GM12878 (cell line): Measurements from ENCODE around the gene SESTD1. TPM values are rescaled to one million over a fixed set of nuclear protein-coding genes. Genes with fewer than 3 reads are reported as not detected.

Source experiments
- ATAC-seq: fragments of 200-7000 bp; cut with Tn5 transposase; 3 replicates; pipeline ENCODE4 v1.9.1; 2020; ENCODE audit warnings: mild to moderate bottlenecking, moderate library complexity
- BruUV-seq: library from RNA; stranded (reverse); fragments of 400-500 nt; replicated peaks from 2 replicates; lab custom pipeline; 2021; lab: Mats Ljungman, UMichigan
- CTCF ChIA-PET: fragments of 300-600 bp; sonication (Branson Sonifier 250); formaldehyde crosslinking; extraction: SDS; loops from one replicate; lab custom pipeline; 2021; ENCODE audit warnings: inconsistent platforms; lab: Yijun Ruan, JAX
- POLR2A ChIA-PET: fragments of 350-600 bp; formaldehyde crosslinking; extraction: SDS; loops from one replicate; lab custom pipeline; 2021; ENCODE audit warnings: inconsistent platforms; lab: Charles Lee
- RAD21 ChIA-PET: fragments of 300-600 bp; sonication (Branson Sonifier 250); formaldehyde crosslinking; loops from one replicate; lab custom pipeline; 2023; ENCODE audit warnings: antibody characterized with exemption; ENCODE audit not compliant: unreplicated experiment; lab: Charles Lee
- SMC1A ChIA-PET: fragments of 300-600 bp; sonication (Branson Sonifier 250); formaldehyde crosslinking; loops from one replicate; lab custom pipeline; 2023; ENCODE audit not compliant: unreplicated experiment, uncharacterized antibody; lab: Charles Lee
- DNase-seq: peaks from one replicate; pipeline ENCODE4 v3.0.0-alpha.2; 2011; ENCODE audit warnings: low read depth, low spot score
- FAIRE-seq: peaks from 3 replicates; lab custom pipeline; 2011; peaks lifted over from hg19 to GRCh38; lab: Jason Lieb, UNC
- H2AFZ ChIP-seq: 2 replicates; pipeline ENCODE4 v1.6.0; 2011; ENCODE audit warnings: low read depth, low read length, control low read depth; ENCODE audit not compliant: control insufficient read depth
- H3K27ac ChIP-seq: 2 replicates; pipeline ENCODE4 v1.5.1; 2011; ENCODE audit warnings: control low read depth; ENCODE audit not compliant: control insufficient read depth, insufficient read depth
- H3K27me3 ChIP-seq, 2 experiments: replicated peaks in 1 of 2; 2 replicates each; pipeline versions ENCODE4 v1.6.0 to v1.6.1; 2011; ENCODE audit warnings: low read length in 1 of 2; ENCODE audit not compliant: control insufficient read depth in 2 of 2, insufficient read depth in 2 of 2
- H3K36me3 ChIP-seq, 2 experiments: 2 replicates each; pipeline ENCODE4 v1.5.1; 2011; ENCODE audit warnings: low read length in 1 of 2; ENCODE audit not compliant: control insufficient read depth in 2 of 2, insufficient read depth in 2 of 2
- H3K4me1 ChIP-seq: 2 replicates; pipeline ENCODE4 v1.6.1; 2011; ENCODE audit warnings: mild to moderate bottlenecking, low read length, moderate library complexity, mixed read lengths; ENCODE audit not compliant: control insufficient read depth, insufficient read depth
- H3K4me2 ChIP-seq: 2 replicates; pipeline ENCODE4 v1.6.0; 2011; ENCODE audit warnings: control low read depth; ENCODE audit not compliant: control insufficient read depth, insufficient read depth
- H3K4me3 ChIP-seq: fragments of 200-600 bp; sonication (generic); 2 replicates; pipeline ENCODE4 v1.5.1; 2016
- H3K79me2 ChIP-seq: 2 replicates; pipeline ENCODE4 v1.6.0; 2011; ENCODE audit warnings: low read length; ENCODE audit not compliant: control insufficient read depth, insufficient read depth
- H3K9ac ChIP-seq: 2 replicates; pipeline ENCODE4 v1.8.0; 2011; ENCODE audit warnings: low read length, control low read depth, mixed read lengths; ENCODE audit not compliant: control insufficient read depth, insufficient read depth
- H3K9me3 ChIP-seq: replicated peaks from 3 replicates; pipeline ENCODE4 v1.5.1; 2011; ENCODE audit warnings: mild to moderate bottlenecking, low read length; ENCODE audit not compliant: control insufficient read depth, insufficient read depth
- H4K20me1 ChIP-seq: 2 replicates; pipeline ENCODE4 v1.6.0; 2011; ENCODE audit not compliant: control insufficient read depth, insufficient read depth
- BHLHE40 ChIP-seq, 2 experiments: fragments of 450-650 bp in 1 of 2; IDR thresholded peaks; 2 replicates each; pipeline ENCODE4 v1.6.1; 2011 to 2017; ENCODE audit warnings: low read depth in 2 of 2, borderline replicate concordance in 1 of 2, improper control_type of control experiment in 1 of 2, low read length in 1 of 2, mild to moderate bottlenecking in 1 of 2
- CBFB ChIP-seq: IDR thresholded peaks from 2 replicates; pipeline ENCODE4 v1.6.1; 2016; ENCODE audit warnings: antibody characterized with exemption, low read depth
- CHD2 ChIP-seq: IDR thresholded peaks from 2 replicates; pipeline ENCODE4 v1.6.1; 2011; ENCODE audit warnings: low read depth, low read length, improper control_type of control experiment, borderline replicate concordance
- IKZF1 ChIP-seq: fragments of 450-650 bp; conservative IDR thresholded peaks from 2 replicates; pipeline ENCODE4 v1.6.1; 2017; ENCODE audit warnings: antibody characterized with exemption, mild to moderate bottlenecking
- IRF4 ChIP-seq: IDR thresholded peaks from 2 replicates; pipeline ENCODE4 v1.6.1; 2011; ENCODE audit warnings: low read depth, low read length
- JUNB ChIP-seq: IDR thresholded peaks from 2 replicates; pipeline ENCODE4 v1.6.1; 2016; ENCODE audit warnings: antibody characterized with exemption, mild to moderate bottlenecking
- SRF ChIP-seq, 2 experiments: IDR thresholded peaks; 2 replicates each; pipeline ENCODE4 v1.6.1; 2011; ENCODE audit warnings: low read depth in 2 of 2, low read length in 2 of 2, mild to moderate bottlenecking in 1 of 2, moderate library complexity in 1 of 2
- ZZZ3 ChIP-seq: IDR thresholded peaks from 2 replicates; pipeline ENCODE4 v1.6.1; 2011; ENCODE audit warnings: low read depth; ENCODE audit not compliant: control insufficient read depth, insufficient read length
- WGBS: methylation state at CpG from one replicate; pipeline ENCODE4 v1.1.6; 2016; ENCODE audit warnings: low lambda C conversion rate; ENCODE audit not compliant: insufficient replicate concordance, insufficient coverage; ENCODE audit errors: missing lambda C conversion rate; 5-methylcytosine and 5-hydroxymethylcytosine counted together
- in situ Hi-C: fragments of 300-500 bp; cut with MboI; formaldehyde crosslinking; loops from 9 replicates; pipeline ENCODE4 v1.14.3; 2018; ENCODE audit warnings: mixed read lengths
- intact Hi-C: fragments of 100-400 bp; cut with micrococcal nuclease; formaldehyde crosslinking; loops from one replicate; pipeline ENCODE4 v1.14.2; 2022; ENCODE audit not compliant: unreplicated experiment
- polyA plus RNA-seq, 11 experiments: library from polyadenylated mRNA; depleted of rRNA in 4 of 11; unstranded in 6 of 11; stranded (reverse) in 5 of 11; fragments of >200 nt; fragmentation: Nextera tagmentation in 4 of 11; fragmentation: Illumina TruSeq in 1 of 11; extraction: Ambion mirVana in 4 of 11; extraction: Trizol in 1 of 11; gene quantifications; 1 replicate in 1 of 11; 2 replicates in 10 of 11; pipeline versions ENCODE4 v1.2.1 to v1.2.3, GENCODE V29; 2011 to 2016; ENCODE audit warnings: inconsistent platforms in 2 of 11, missing spikeins in 2 of 11, low read depth in 1 of 11
- total RNA-seq, 4 experiments: library from RNA; depleted of rRNA in 3 of 4; stranded (reverse); fragments of >200 nt in 3 of 4; fragmentation: Illumina TruSeq in 1 of 4; extraction: Trizol in 1 of 4; gene quantifications; 2 replicates each; pipeline versions ENCODE4 v1.2.1 to v1.2.3, GENCODE V29; 2013 to 2021

Gene SESTD1
- total and polyA plus RNA-seq, 10 of the 15 experiments (the other 5 are each of a cell fraction or from before 2014, with no cell fraction given): 4.4 to 22.7 (median 9.5) TPM

- Histone ChIP-seq H3K4me2 (no peak overlapping the region), H4K20me1 (no peaks in the 10 kb centered on the region), H3K27me3 (no peaks in the 10 kb centered on the region), H3K4me3 (no peak overlapping the region), H2AFZ (no peak overlapping the region), H3K4me1 (no peaks in the 10 kb centered on the region), H3K79me2 (no peaks in the 10 kb centered on the region), H3K27ac (no peak overlapping the region), H3K36me3 (no peaks in the 10 kb centered on the region), H3K9ac (no peak overlapping the region), H3K9me3 (no peaks in the 10 kb centered on the region)
- ChIA-PET SMC1A (interaction anchor here (0.8 to 4.1 kb wide), 11 partner anchors 9 to 236 kb away, joined by 3 to 22 read pairs (median 4); partner anchors contain the start of gene CCDC141), CTCF (interaction anchor here (1.0 to 1.5 kb wide), 5 partner anchors 9 to 363 kb away, joined by 3 to 6 read pairs (median 4); no protein-coding TSS in a partner anchor), POLR2A (interaction anchor here (0.6 kb wide), 1 partner anchor 18 kb away, joined by 3 read pairs; no protein-coding TSS in a partner anchor), RAD21 (interaction anchor here (1.0 to 1.4 kb wide), 4 partner anchors 8 to 232 kb away, joined by 3 to 7 read pairs (median 4); no protein-coding TSS in a partner anchor)
- DNase-seq (no peak), ATAC-seq (no peak), FAIRE-seq (no peak)
- WGBS: 97% methylated on average over 3 of the region's 3 CpGs
- BruUV-seq: no TSS peak
- TF ChIP-seq JUNB (no peak), CHD2 (no peak), BHLHE40 (IDR thresholded peaks at IDR 0.05; ENCODE audit: borderline replicate concordance in 1 of 2, low read depth in 2 of 2, low read length in 1 of 2) (no peak), SRF (IDR thresholded peaks at IDR 0.05; ENCODE audit: low read depth in 2 of 2, low read length in 2 of 2) (no peak), IRF4 (no peak), CBFB (no peak), ZZZ3 (no peak), IKZF1 (no peak)
- intact Hi-C loops (loop anchor here (5.0 kb wide), 1 partner anchor 328 kb away; no protein-coding TSS in a partner anchor), in situ Hi-C loops (loop anchor here (10.0 kb wide), 1 partner anchor 231 kb away; no protein-coding TSS in a partner anchor)
Measured at GRCh38 chr2:179125404-179125803, 139.2 kb downstream of the SESTD1 start.
